ENCODE data around the gene CALHM6. TPM values are rescaled to one million over a fixed set of nuclear protein-coding genes. Genes with fewer than 3 reads are reported as not detected.

The CALHM6 gene
- total RNA-seq, 1 donor from 2014 or later, result 0.79 TPM

DNA sequence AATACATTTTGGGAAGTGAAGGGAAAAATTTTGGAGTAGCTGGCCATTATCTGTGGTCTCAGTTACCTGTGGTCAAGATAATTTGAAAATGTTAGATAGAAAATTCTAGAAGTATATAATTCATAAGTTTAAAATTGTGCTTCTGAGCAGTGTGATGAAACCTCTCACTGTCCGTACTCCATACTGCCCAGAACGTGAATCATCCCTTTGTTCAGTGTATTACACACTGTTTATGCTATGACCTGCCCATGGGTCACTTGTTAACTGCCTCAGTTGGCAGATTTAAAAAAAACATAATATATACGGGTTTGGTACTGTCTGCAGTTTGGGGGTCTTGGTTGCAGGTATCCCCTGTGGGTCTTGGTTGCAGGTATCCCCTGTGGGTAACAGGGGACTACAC, 46.1 kb downstream of the CALHM6 start:
- no peak overlapping the region for H3K4me3 ChIP-seq (ENCODE audit: low read depth, low read length)
- TF ChIP-seq, protein P1, sequence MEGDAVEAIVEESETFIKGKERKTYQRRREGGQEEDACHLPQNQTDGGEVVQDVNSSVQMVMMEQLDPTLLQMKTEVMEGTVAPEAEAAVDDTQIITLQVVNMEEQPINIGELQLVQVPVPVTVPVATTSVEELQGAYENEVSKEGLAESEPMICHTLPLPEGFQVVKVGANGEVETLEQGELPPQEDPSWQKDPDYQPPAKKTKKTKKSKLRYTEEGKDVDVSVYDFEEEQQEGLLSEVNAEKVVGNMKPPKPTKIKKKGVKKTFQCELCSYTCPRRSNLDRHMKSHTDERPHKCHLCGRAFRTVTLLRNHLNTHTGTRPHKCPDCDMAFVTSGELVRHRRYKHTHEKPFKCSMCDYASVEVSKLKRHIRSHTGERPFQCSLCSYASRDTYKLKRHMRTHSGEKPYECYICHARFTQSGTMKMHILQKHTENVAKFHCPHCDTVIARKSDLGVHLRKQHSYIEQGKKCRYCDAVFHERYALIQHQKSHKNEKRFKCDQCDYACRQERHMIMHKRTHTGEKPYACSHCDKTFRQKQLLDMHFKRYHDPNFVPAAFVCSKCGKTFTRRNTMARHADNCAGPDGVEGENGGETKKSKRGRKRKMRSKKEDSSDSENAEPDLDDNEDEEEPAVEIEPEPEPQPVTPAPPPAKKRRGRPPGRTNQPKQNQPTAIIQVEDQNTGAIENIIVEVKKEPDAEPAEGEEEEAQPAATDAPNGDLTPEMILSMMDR (IDR thresholded peaks at IDR 0.05; ENCODE audit: insufficient read depth, low read length, severe bottlenecking), result no peak
- FAIRE-seq (no peak), DNase-seq (ENCODE audit: low read depth) (peak; percentile 69)
- no peaks in the 10 kb centered on the region for H3K36me3 ChIP-seq (ENCODE audit: control insufficient read depth, insufficient read depth, low read length)
- no peaks in the 10 kb centered on the region for H3K27me3 ChIP-seq (ENCODE audit: control insufficient read depth, insufficient read depth, low read length)

DNA sequence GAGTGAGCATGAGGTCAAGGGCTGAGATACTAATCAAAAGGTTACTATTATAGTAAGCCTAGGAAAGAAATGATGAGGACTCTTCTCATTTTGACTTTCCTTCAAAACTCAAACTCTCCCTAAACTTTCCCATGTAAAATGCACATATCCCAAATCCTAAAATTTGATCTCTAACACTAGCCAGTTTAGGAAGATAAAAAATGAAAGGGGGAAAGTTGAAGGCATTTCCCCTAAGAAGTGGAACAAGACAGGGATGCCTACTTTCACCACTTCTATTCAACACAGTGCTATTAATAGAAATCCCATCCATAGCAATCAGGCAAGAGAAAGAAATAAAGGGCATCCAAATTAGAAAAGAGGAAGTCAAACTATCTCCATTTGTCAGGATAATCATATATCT, 47.4 kb downstream of the CALHM6 start:
- no peak for DNase-seq (ENCODE audit: low read depth)
- FAIRE-seq, result no peak
- H3K4me3 ChIP-seq (ENCODE audit: low read depth, low read length), result no peak overlapping the region
- TF ChIP-seq, protein P1 (IDR thresholded peaks at IDR 0.05; ENCODE audit: insufficient read depth, low read length, severe bottlenecking), result no peak
- no peaks in the 10 kb centered on the region for H3K27me3 ChIP-seq (ENCODE audit: control insufficient read depth, insufficient read depth, low read length)
- no peaks in the 10 kb centered on the region for H3K36me3 ChIP-seq (ENCODE audit: control insufficient read depth, insufficient read depth, low read length)

- TF ChIP-seq, protein P1 (IDR thresholded peaks at IDR 0.05; ENCODE audit: insufficient read depth, low read length, severe bottlenecking), result peak; percentile 54
- H3K36me3 ChIP-seq (ENCODE audit: control insufficient read depth, insufficient read depth, low read length), result no peaks in the 10 kb centered on the region
- no peaks in the 10 kb centered on the region for H3K27me3 ChIP-seq (ENCODE audit: control insufficient read depth, insufficient read depth, low read length)
- no peak for FAIRE-seq
- peak; percentile 87 for DNase-seq (ENCODE audit: low read depth)
- no peak within 1 kb of the TSS for H3K4me3 ChIP-seq (ENCODE audit: low read depth, low read length)
These were observed 50.4 kb downstream of the CALHM6 start, which contains the start of gene CALHM5 for GRCh38 chr6:116511424-116512110. CALHM5 (plus strand) TSS chr6:116511639; CDS start chr6:116511697, 58 bp downstream.

DNA sequence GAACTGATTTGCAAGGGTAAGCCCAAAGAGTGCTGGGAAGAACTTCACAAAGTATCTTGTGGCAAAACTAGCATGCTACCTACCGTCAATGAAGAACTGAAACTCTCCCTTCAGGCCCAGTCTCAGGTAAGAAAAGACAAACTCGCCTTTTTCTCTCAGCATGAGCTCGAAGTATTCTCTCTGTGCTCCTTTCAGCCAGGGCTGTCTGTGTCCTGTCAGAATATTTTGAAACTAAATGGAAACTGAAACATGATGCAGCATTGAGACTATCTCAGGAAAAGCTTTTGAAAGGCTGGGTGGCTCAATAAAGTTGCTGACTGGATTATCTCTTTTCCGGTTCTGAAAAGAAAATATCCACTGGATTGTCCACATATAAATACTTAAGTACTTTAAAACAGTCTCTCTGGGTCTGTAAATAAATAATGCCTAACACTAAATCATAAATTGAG, 51.0 kb downstream of the CALHM6 start:
- H3K4me3 ChIP-seq (ENCODE audit: low read depth, low read length), result no peak overlapping the region
- DNase-seq (ENCODE audit: low read depth), result no peak
- TF ChIP-seq, protein P1 (IDR thresholded peaks at IDR 0.05; ENCODE audit: insufficient read depth, low read length, severe bottlenecking), result no peak
- H3K27me3 ChIP-seq (ENCODE audit: control insufficient read depth, insufficient read depth, low read length), result no peaks in the 10 kb centered on the region
- no peak for FAIRE-seq
- no peaks in the 10 kb centered on the region for H3K36me3 ChIP-seq (ENCODE audit: control insufficient read depth, insufficient read depth, low read length)

DNA sequence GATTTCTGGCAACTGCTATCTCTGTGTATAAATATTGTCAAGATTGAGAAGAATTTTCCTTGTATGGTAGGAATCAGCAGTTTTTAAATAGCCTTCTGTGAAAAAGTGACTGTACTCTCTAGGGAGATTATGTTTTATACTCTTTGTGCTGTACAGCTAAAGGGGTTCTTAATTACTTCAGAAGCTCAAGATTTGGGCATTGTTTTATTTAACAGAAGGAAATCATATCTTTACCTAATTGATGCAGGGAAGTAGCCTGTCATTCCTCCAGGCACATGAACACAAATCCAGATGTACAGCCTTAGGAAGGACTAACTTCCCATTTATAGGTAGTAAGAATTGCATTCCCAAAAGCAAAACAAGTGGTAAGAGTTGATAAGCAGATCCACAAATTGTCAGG, 51.6 kb downstream of the CALHM6 start:
- FAIRE-seq (no peak), DNase-seq (ENCODE audit: low read depth) (no peak)
- Histone ChIP-seq H3K36me3 (ENCODE audit: control insufficient read depth, insufficient read depth, low read length) (no peaks in the 10 kb centered on the region), H3K4me3 (ENCODE audit: low read depth, low read length) (no peak overlapping the region), H3K27me3 (ENCODE audit: control insufficient read depth, insufficient read depth, low read length) (no peaks in the 10 kb centered on the region)
- TF ChIP-seq, protein P1 (IDR thresholded peaks at IDR 0.05; ENCODE audit: insufficient read depth, low read length, severe bottlenecking), result no peak

Other genes starting within 250 kb of the CALHM6 start
- gene TSPYL4, start 207.3 kb upstream of the CALHM6 start, total RNA-seq, result 2.1 and 3.2 TPM in 2 replicates
- gene TSPYL1, start 181.4 kb upstream of the CALHM6 start, total RNA-seq, result 72.4 and 134 TPM in 2 replicates
- 56.6 and 100 TPM in 2 replicates for gene DSE, start 90.4 kb upstream of the CALHM6 start, total RNA-seq
- gene CALHM5, start 50.3 kb downstream of the CALHM6 start, total RNA-seq, result under 0.01 TPM in 1 of 2 replicates, not detected in the other
- not detected in 2 replicates for gene TRAPPC3L, start 84.3 kb downstream of the CALHM6 start, total RNA-seq
- gene CALHM4, start 92.4 kb downstream of the CALHM6 start, total RNA-seq, result under 0.01 TPM in 1 of 2 replicates, not detected in the other
- gene RWDD1, start 110.1 kb downstream of the CALHM6 start, total RNA-seq, result 19.5 and 19.6 TPM in 2 replicates
- 0.13 and 0.26 TPM in 2 replicates for gene RSPH4A, start 155.1 kb downstream of the CALHM6 start, total RNA-seq
- 18.7 and 23.0 TPM in 2 replicates for gene ZUP1, start 207.4 kb downstream of the CALHM6 start, total RNA-seq
- 2.2 and 3.2 TPM in 2 replicates for gene KPNA5, start 219.8 kb downstream of the CALHM6 start, total RNA-seq